PC-9 (cell line): ENCODE data around the gene MPC2.

Experiments used
- CTCF ChIP-seq: fragments of 200-600 bp; sonication (generic); conservative IDR thresholded peaks from 2 replicates; pipeline ENCODE4 v1.6.1; 2017; ENCODE audit warnings: mixed run types, antibody characterized with exemption, mild to moderate bottlenecking, moderate library complexity
- EZH2 ChIP-seq: fragments of 200-600 bp; sonication (generic); IDR thresholded peaks from 2 replicates; pipeline ENCODE4 v1.8.0; 2017; ENCODE audit warnings: antibody characterized with exemption, low read depth

GRCh38 chr1:167909691-167910180, 27.1 kb downstream of the MPC2 start:
- TF ChIP-seq CTCF (no peak), EZH2 (no peak)
